NT2/D1 (cell line): ENCODE data around the gene ANK3.

Experiments used
- YY1 ChIP-seq: IDR thresholded peaks from 2 replicates; pipeline ENCODE4 v1.6.1; 2011; ENCODE audit not compliant: insufficient read length, insufficient read depth
- ZNF274 ChIP-seq: IDR thresholded peaks from 2 replicates; pipeline ENCODE4 v1.6.1; 2011; ENCODE audit warnings: mild to moderate bottlenecking, low read depth, low read length

DNA sequence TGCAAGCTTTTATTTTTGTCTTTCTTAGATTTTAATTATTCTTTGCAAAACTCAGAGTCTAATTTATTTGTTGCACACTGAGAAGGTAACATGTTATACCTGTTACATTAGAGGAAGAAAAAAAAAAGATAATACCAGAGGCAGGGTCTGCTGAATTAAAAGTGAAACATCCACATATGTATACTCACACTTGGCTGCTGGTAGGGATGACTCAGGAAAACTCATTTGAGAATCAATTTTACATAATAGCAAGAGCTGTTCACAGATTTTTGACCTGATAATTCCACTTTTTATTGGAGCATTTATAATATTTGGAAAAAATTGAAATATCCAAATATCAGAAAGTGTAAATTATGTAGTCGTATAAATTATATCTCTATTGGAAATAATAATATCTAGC, 405.3 kb downstream of the ANK3 start:
- TF ChIP-seq YY1 = no peak
- TF ChIP-seq ZNF274 = no peak
